Stimulated activated CD4-positive, alpha-beta T cell treated with anti-CD3 and anti-CD28 coated beads, Interleukin-1b, Interleukin-23, amount 100 ng/mL, for 24 hours (primary cell): ENCODE results near the gene CHRNA5.
"Not testable (repeated sequence)": the region's sequence is repeated elsewhere in the genome, so short reads cannot be mapped to it uniquely, and the experiment has no call there.

Experiments used
- DNase-seq, 4 experiments: peaks; one replicate each; pipeline ENCODE4 v3.0.0-alpha.2; 2020; ENCODE audit warnings: low read depth in 4 of 4, low spot score in 1 of 4

Gene CHRNA5

DNA sequence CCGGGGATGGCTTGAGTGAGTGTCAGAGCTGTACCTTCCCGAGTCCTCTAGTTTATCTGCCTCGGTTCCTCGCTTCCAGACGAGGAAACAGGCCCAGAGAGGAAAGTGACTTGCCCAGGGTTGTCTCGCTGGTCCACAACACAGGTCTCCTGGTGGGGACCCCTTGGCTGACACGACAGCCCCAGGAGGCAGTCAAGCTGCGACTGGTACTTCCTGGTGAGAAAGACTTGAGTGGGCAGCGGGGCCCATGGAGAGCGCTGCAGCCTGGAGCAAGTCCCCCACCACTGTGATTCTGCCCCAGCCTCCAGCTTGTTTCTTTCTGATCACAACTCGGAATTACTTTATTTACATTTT is 600 bp upstream of the CHRNA5 start:
- no peak for DNase-seq

DNA sequence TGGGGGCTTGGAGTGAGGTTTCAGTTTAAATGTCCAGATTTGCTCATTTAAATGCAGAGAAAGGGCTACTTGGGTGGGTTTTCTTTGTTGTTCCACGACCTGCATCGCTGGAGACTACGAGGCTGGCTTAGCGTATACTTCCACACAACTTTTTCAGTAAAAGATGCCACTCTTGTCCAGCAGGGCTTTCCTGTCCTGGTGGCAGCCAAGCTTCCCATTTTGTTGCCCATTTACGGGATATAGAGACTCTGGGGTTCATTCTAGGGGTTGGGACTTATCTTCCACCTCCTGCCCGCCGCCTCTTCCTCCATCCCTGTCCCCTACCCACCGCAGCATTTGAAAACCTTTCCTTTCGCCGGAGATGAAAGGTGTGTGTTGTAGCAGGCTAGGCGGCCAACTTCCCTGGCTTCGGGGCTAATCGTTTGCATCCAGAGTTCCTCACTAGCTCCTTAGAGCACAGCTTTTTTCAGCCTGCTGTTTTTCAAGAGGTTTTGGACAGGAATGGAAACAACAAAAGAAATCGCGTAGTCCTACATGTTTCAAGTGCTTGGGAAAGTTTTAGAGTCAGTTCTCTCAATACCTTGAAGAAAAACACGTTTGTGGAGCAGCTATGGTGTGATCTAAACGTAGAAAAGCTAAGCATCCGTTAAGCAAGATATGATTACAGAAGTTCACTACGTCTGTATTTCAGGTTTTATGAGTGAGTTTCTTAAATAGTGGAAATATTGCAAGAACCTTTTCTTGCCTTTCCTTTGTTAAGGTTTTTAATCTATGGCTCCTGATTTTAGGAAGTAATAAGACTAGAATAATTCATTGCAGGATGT is 843 bp downstream of the CHRNA5 start:
- DNase-seq, result no peak

GRCh38 chr15:78567531-78567930 is 2.2 kb downstream of the CHRNA5 start:
- DNase-seq, result no peak

DNA sequence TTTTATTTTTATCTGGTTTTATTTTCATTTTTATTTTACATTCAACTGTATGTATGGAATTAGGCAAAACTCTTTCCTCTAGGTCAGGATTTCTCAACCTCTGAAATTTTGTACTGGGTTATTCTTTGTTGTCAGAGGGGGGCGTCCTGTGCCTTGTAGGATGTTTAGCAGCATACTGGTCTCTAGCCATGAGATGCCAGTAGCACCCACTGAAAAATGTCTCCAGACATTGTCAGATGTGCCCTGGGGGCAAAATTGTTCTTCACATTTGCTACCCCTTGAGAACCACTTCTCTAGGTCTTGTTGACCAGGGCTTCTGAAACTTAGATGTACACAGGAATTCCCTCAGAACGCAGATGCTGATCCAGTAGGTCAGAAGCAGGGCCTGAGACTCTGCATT is 5.4 kb downstream of the CHRNA5 start:
- DNase-seq, result no peak

GRCh38 chr15:78571382-78571781 is 6.1 kb downstream of the CHRNA5 start:
- DNase-seq, result no peak

- no peak for DNase-seq
Measured at GRCh38 chr15:78573416-78573815, 8.1 kb downstream of the CHRNA5 start.

DNA sequence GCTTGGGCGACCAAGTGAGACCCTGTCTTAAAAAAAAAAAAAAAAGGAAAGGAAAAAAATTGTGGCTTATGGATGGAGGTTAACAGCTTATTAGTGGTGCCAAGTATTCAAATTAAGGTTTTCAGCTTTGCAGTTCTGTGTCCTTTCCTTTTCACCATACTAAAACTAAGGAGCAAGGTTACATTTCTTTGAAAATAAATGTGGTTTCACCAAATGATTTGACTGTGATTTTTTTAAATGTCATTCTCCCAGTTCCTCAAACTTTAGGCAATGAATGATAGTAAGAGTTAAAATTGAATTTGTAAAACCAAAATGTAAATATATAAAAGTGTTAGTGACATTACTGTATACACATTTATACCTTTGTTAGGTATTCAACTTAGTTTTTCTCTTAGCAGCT is 9.6 kb downstream of the CHRNA5 start:
- no peak for DNase-seq

DNA sequence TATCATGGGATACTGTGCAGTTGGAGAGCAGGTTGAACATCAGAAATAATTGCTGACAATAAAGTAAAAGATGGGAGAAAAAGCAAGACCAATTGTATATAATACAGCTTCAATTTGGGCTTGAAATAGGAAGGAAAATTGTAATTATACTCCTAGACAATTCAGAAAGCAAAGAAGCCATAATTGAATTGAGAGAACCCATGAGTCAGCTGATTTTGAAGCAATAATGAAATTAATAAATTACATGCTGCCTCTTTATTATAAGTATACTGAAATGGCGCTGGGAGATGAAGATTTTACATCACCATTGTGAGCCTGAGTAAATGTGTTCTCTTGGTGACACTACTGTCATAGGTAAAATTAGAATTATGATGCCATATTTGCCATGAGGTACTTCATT is 32.3 kb downstream of the CHRNA5 start:
- no peak for DNase-seq

- DNase-seq, result no peak
Measured at GRCh38 chr15:78598348-78598747, 33.0 kb downstream of the CHRNA5 start.

GRCh38 chr15:78599189-78599588 is 33.9 kb downstream of the CHRNA5 start:
- DNase-seq, result no peak

DNA sequence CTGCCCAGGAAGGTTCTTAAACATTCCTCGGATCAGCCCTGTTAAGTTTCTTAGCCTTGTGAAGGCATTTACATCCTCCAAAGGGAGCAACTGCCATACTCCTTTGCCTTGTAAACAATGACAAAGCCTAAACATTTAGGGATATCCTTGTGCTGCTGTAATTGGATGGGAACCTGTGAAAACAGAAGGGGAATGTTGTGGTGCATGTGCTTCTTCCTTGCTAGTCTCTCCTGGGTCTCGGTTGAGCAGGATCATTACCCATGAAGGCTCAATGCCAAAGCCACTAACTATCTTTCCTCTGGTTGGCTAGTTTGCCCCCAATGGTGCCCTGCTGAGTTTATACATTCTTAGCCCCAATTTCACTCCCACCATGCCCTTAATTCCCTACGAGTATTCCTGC is 38.1 kb downstream of the CHRNA5 start:
- DNase-seq, result no peak

- no peak for DNase-seq
Measured at GRCh38 chr15:78604420-78604819, 39.1 kb downstream of the CHRNA5 start.

DNA sequence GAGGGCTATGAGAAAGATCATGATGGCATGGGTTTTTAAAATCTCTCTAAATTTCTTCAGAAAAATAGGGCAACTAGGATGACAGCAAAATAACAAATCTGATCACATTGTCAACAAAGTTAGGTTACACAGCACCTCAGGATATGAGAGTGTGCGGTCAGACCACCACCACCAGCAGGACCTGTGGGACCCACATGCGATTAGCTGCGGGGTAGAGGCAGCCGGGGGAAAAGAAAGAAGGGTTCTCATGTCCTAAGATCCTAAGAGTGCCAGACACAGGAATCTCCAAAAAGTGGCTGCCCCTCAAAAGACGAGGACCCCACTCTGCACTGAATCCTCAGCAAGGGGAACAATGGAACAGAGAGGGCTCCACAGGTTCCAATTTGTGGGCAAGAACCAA is 39.9 kb downstream of the CHRNA5 start:
- DNase-seq, result no peak

DNA sequence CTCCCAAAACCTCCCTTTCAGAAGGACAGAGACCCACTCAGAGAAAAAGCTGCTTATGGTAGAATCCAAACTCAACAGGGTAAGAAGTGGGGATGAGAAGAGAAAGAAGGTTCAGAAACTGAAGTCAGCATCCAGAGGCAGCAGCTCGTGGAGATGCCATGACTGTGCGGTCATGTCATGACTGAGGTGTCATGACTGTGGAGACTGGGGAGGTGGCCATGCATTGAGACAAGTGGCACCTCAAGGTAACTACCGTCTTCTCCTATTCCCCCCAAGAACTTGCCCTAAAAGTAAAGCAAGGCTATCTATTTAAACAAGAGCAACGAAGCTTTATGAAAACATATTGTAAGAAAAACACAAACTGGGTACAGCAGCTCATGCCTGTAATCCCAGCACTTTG is 40.4 kb downstream of the CHRNA5 start:
- no peak for DNase-seq

GRCh38 chr15:78609551-78609950 is 44.2 kb downstream of the CHRNA5 start:
- not testable (repeated sequence) for DNase-seq

DNA sequence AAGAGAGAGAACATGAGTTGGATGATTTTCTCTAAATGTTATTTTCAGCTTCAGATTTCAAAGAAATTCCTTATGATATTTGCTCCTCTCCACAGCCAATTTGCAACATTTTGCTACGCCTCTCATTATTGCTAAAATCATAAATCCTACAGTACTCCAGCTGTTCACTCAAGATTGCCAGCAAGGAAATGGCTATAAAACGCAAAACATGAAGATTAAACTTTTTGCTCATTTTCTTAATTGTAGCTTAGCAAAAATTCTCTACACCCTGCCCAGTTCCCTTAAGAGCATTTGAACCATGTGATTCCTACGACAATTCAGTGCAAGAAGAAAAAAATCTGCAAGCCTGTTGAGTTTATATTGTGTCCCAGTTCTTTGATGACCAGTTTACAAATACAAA is 48.7 kb downstream of the CHRNA5 start:
- DNase-seq, result no peak

- no peak for DNase-seq
Measured at GRCh38 chr15:78615151-78615589, 49.9 kb downstream of the CHRNA5 start.

DNA sequence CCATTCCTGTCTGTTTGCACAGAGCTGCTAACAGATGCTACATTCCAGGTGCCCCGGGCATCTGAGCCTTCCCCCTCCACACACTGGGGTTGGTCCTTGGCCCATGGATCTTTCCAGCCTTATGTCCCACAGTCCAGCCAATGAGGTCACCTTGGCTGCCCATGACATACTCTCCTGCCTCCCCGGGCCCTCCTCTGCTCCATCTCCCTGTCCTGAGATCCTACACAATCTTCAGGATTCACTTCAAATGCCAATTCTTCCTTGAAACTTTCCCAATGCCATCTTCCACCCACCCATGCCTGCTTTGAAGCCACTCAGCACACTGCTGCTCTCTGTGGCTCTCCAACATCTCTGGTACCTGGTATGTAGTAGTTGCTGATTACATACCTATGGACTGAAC is 51.2 kb downstream of the CHRNA5 start:
- DNase-seq, result no peak

GRCh38 chr15:78617076-78617475 is 51.8 kb downstream of the CHRNA5 start:
- no peak for DNase-seq

DNA sequence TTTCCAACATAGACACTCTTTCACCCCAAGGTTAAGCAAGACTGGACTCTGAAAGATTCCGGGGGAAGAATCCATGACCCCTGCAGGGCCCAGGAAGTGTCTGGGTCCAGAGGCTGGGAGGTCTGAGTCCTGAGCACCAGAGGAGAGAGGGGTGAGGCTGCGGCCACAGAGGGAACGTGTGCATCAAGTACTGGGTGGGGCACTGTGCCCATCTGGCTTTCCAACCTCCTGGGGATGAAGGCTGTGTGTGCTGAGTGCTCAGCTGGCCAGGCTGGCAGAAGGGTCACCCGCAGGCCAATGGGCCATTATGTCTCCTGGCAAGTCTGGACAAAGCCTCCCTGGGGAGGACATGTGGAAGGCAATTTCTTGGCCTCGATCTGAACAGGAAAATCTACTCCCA is 52.2 kb downstream of the CHRNA5 start:
- DNase-seq, result no peak

- DNase-seq, result no peak
Measured at GRCh38 chr15:78618064-78618463, 52.7 kb downstream of the CHRNA5 start.

DNA sequence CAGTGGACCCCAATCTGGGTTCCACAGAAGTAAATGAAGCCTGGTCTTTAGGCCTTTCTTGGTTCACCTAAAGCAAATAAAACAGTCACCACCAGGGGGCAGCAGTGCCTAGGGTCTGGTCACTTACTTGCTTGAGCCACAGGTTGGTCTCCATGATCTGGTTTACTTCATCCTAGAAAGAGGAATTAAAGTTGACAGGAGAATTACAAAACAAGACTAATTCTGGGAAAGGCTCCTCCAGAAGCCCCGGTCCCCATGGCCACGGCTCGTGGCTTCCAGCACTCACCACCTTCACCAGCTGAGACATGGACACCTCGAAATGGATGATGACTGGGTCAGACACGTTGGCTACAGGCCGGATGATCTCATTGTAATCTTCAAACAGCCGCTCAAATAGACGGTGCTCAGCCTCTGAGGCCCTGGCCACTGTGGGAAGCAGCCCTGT is 53.2 kb downstream of the CHRNA5 start:
- peak; percentile 73 to 92 (median 81) for DNase-seq
